ENCODE data around the gene ULBP3.
A peak's percentile ranks its signal among the peaks of the same experiment; 100 is the strongest.

Gene ULBP3

GRCh38 chr6:150112233-150112632, 43.3 kb upstream of the ULBP3 start:
- Histone ChIP-seq H3K36me3 (no peaks in the 10 kb centered on the region), H3K27ac (no peak overlapping the region), H3K27me3 (no peaks in the 10 kb centered on the region), H3K4me1 (no peaks in the 10 kb centered on the region), H3K9me3 (no peaks in the 10 kb centered on the region), H3K4me3 (no peak overlapping the region)
- intact Hi-C loops (cut with DNase I; ENCODE audit: low total_unique reads) = no loop called here
- DNase-seq = peak in 1 of 2 donors; percentile 21
- TF ChIP-seq CTCF (IDR thresholded peaks at IDR 0.05) = no peak

GRCh38 chr6:150102750-150103270, 33.9 kb upstream of the ULBP3 start:
- intact Hi-C loops (cut with DNase I; ENCODE audit: low total_unique reads) = no loop called here
- TF ChIP-seq CTCF (IDR thresholded peaks at IDR 0.05) = no peak
- DNase-seq = no peak

DNA sequence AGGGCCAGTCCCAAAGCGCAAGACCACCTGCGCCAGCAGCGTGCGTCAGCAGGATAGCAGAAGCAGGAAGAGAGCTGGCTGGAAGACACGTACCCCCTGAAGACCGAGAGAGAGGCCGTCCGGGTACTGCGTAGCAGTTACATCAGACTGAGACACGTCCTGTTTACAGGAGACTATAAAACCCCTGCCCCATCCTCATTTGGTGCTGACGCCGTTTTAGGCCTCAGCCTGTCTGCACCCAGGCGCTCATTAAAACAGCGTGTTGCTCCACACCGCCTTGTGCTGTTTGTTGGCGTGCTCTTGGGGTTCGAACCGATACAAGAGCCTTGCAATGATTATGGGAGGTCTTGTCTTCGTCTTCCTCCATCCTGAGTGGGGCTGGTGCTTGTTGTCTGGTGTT, 31.8 kb upstream of the ULBP3 start:
- no peaks in the 10 kb centered on the region for H3K4me1 ChIP-seq
- intact Hi-C loops (cut with DNase I; ENCODE audit: low total_unique reads) = no loop called here
- no peak for DNase-seq
- no peak overlapping the region for H3K27ac ChIP-seq
- TF ChIP-seq CTCF (IDR thresholded peaks at IDR 0.05) = no peak
- H3K27me3 ChIP-seq = peaks cover 0 to 12% of the 10 kb centered on the region in 2 donors
- no peaks in the 10 kb centered on the region for H3K9me3 ChIP-seq
- no peaks in the 10 kb centered on the region for H3K36me3 ChIP-seq
- H3K4me3 ChIP-seq = no peak overlapping the region

More at GRCh38 chr6:150102750-150103270, 33.9 kb upstream of the ULBP3 start:
- peaks cover 0 to 8% of the 10 kb centered on the region in 2 donors for H3K27me3 ChIP-seq
- H3K4me1 ChIP-seq = no peaks in the 10 kb centered on the region
- no peaks in the 10 kb centered on the region for H3K36me3 ChIP-seq
- no peak overlapping the region for H3K4me3 ChIP-seq
- no peak overlapping the region for H3K27ac ChIP-seq
- H3K9me3 ChIP-seq = no peaks in the 10 kb centered on the region

DNA sequence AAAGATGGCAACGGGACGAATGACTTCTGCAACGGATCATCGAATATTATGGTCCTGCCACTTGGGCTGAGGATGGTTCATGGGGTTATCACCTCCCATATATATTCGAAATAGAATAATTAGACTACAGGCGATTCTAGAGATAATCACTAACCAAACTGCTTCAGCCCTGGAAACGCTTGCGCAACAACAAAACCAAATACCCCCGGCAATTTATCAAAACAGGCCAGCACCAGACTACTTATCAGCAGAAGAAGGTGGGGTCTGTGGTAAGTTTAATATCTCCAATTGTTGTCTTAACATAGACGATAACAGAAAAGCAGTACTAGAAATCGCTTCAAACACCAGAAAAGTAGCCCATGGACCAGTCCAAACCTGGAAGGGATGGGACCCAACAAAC, 31.0 kb upstream of the ULBP3 start:
- H3K4me1 ChIP-seq = no peaks in the 10 kb centered on the region
- no peak for TF ChIP-seq CTCF (IDR thresholded peaks at IDR 0.05)
- H3K27me3 ChIP-seq = peaks cover 0 to 16% of the 10 kb centered on the region in 2 donors
- H3K27ac ChIP-seq = no peak overlapping the region
- DNase-seq = no peak
- intact Hi-C loops (cut with DNase I; ENCODE audit: low total_unique reads) = no loop called here
- no peaks in the 10 kb centered on the region for H3K36me3 ChIP-seq
- H3K4me3 ChIP-seq = no peak overlapping the region
- no peaks in the 10 kb centered on the region for H3K9me3 ChIP-seq

GRCh38 chr6:150099546-150099945, 30.6 kb upstream of the ULBP3 start:
- Histone ChIP-seq H3K27ac (no peak overlapping the region), H3K27me3 (peaks cover 0 to 19% of the 10 kb centered on the region in 2 donors), H3K4me3 (no peak overlapping the region), H3K36me3 (no peaks in the 10 kb centered on the region), H3K4me1 (no peaks in the 10 kb centered on the region), H3K9me3 (no peaks in the 10 kb centered on the region)
- no peak for TF ChIP-seq CTCF (IDR thresholded peaks at IDR 0.05)
- intact Hi-C loops (cut with DNase I; ENCODE audit: low total_unique reads) = no loop called here
- DNase-seq = no peak

DNA sequence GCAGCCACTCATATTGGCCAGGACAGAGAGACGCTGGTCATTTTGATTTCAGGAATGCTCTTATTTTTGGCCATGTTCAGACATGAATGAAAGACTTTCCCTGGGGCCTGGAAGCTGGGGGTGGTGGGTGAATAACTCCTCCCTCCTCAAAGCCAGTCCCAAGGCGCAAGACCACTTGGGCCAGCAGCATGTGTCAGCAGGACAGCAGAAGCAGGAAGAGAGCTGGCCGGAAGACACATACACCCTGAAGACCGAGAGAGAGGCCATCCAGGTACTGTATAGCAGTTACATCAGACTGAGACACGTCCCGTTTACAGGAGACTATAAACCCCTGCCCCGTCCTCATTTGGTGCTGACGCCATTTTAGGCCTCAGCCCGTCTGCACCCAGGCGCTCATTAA, 29.2 kb upstream of the ULBP3 start:
- Histone ChIP-seq H3K27me3 (peaks cover 0 to 21% of the 10 kb centered on the region in 2 donors), H3K4me1 (no peaks in the 10 kb centered on the region), H3K9me3 (no peaks in the 10 kb centered on the region), H3K27ac (no peak overlapping the region), H3K4me3 (no peak overlapping the region), H3K36me3 (no peaks in the 10 kb centered on the region)
- no peak for TF ChIP-seq CTCF (IDR thresholded peaks at IDR 0.05)
- intact Hi-C loops (cut with DNase I; ENCODE audit: low total_unique reads) = no loop called here
- DNase-seq = no peak
